H9 (cell line): ENCODE measurements around the gene NCAM2. TPM values are rescaled to one million over a fixed set of nuclear protein-coding genes. Genes with fewer than 3 reads are reported as not detected.

Experiments
- DNase-seq: peaks from one replicate; pipeline ENCODE4 v3.0.0-alpha.2; 2017
- H2AFZ ChIP-seq: one replicate; pipeline ENCODE4 v1.6.1; 2013; ENCODE audit warnings: mild to moderate bottlenecking, low read length, control low read depth, moderate library complexity
- H2AK5ac ChIP-seq: 2 replicates; pipeline ENCODE4 v1.6.1; 2013; ENCODE audit warnings: low read length, control low read depth, mixed read lengths; ENCODE audit not compliant: insufficient read length
- H2BK120ac ChIP-seq: one replicate; pipeline ENCODE4 v1.6.1; 2013; ENCODE audit warnings: low read depth, mild to moderate bottlenecking, low read length, control low read depth, inconsistent platforms; ENCODE audit not compliant: poor library complexity, severe bottlenecking
- H2BK12ac ChIP-seq: 2 replicates; pipeline ENCODE4 v1.6.1; 2013; ENCODE audit warnings: low read length, control low read depth, mixed read lengths, low read depth; ENCODE audit not compliant: insufficient read length
- H2BK15ac ChIP-seq: 2 replicates; pipeline ENCODE4 v1.6.1; 2013; ENCODE audit warnings: low read depth, low read length, control low read depth
- H2BK20ac ChIP-seq: one replicate; pipeline ENCODE4 v1.6.1; 2013; ENCODE audit warnings: low read depth, mild to moderate bottlenecking, low read length, control low read depth, inconsistent platforms; ENCODE audit not compliant: poor library complexity, severe bottlenecking
- H2BK5ac ChIP-seq: 2 replicates; pipeline ENCODE4 v1.6.1; 2013; ENCODE audit warnings: low read length, control low read depth, mixed read lengths; ENCODE audit not compliant: insufficient read length
- H3K14ac ChIP-seq: 2 replicates; pipeline ENCODE4 v1.6.1; 2013; ENCODE audit warnings: low read length, control low read depth; ENCODE audit not compliant: insufficient read depth
- H3K18ac ChIP-seq: 2 replicates; pipeline ENCODE4 v1.6.1; 2013; ENCODE audit warnings: low read depth, mild to moderate bottlenecking, mixed read lengths, low read length, control low read depth; ENCODE audit not compliant: insufficient read length
- H3K23ac ChIP-seq: 2 replicates; pipeline ENCODE4 v1.6.1; 2013; ENCODE audit warnings: low read length, control low read depth, mixed read lengths, low read depth; ENCODE audit not compliant: insufficient read length
- H3K23me2 ChIP-seq: 2 replicates; pipeline ENCODE4 v1.6.1; 2013; ENCODE audit warnings: low read depth, mild to moderate bottlenecking, mixed read lengths, low read length, control low read depth; ENCODE audit not compliant: insufficient read length, poor library complexity, severe bottlenecking
- H3K27ac ChIP-seq: 2 replicates; pipeline ENCODE4 v1.5.1; 2013; ENCODE audit warnings: low read length, control low read depth, mixed read lengths, low read depth; ENCODE audit not compliant: insufficient read length
- H3K27me3 ChIP-seq: 2 replicates; pipeline ENCODE4 v1.6.1; 2013; ENCODE audit warnings: low read length, control low read depth, inconsistent platforms; ENCODE audit not compliant: insufficient read depth
- H3K4ac ChIP-seq: 2 replicates; pipeline ENCODE4 v1.6.1; 2013; ENCODE audit warnings: low read depth, mild to moderate bottlenecking, control low read depth, inconsistent platforms, low read length, moderate library complexity
- H3K4me1 ChIP-seq: 2 replicates; pipeline ENCODE4 v1.6.1; 2013; ENCODE audit warnings: low read length, control low read depth, inconsistent platforms; ENCODE audit not compliant: insufficient read depth
- H3K4me2 ChIP-seq: 2 replicates; pipeline ENCODE4 v1.6.1; 2013; ENCODE audit warnings: low read length, control low read depth, mixed read lengths; ENCODE audit not compliant: insufficient read length, insufficient read depth
- H3K56ac ChIP-seq: 2 replicates; pipeline ENCODE4 v1.6.1; 2013; ENCODE audit warnings: low read depth, mild to moderate bottlenecking, mixed read lengths, low read length, control low read depth; ENCODE audit not compliant: insufficient read length
- H3K79me1 ChIP-seq: 2 replicates; pipeline ENCODE4 v1.6.1; 2013; ENCODE audit warnings: low read depth, mild to moderate bottlenecking, moderate library complexity, low read length, control low read depth, inconsistent platforms; ENCODE audit not compliant: insufficient read depth, poor library complexity, severe bottlenecking
- H3K79me2 ChIP-seq: 2 replicates; pipeline ENCODE4 v1.6.1; 2013; ENCODE audit warnings: low read length, control low read depth, inconsistent platforms; ENCODE audit not compliant: insufficient read depth
- H3K9ac ChIP-seq: 2 replicates; pipeline ENCODE4 v1.6.1; 2013; ENCODE audit warnings: low read length, control low read depth, mixed read lengths; ENCODE audit not compliant: insufficient read length; ENCODE audit errors: extremely low read depth
- H3K9me3 ChIP-seq: one replicate; pipeline ENCODE4 v1.6.1; 2013; ENCODE audit warnings: low read depth, low read length, inconsistent platforms; ENCODE audit not compliant: control insufficient read depth
- H3T11ph ChIP-seq: one replicate; pipeline ENCODE4 v1.6.1; 2013; ENCODE audit warnings: mild to moderate bottlenecking, low read length, control low read depth, inconsistent platforms
- H4K20me1 ChIP-seq: one replicate; pipeline ENCODE4 v1.6.1; 2013; ENCODE audit not compliant: control insufficient read depth, insufficient read length, insufficient read depth
- H4K5ac ChIP-seq: 2 replicates; pipeline ENCODE4 v1.6.1; 2013; ENCODE audit warnings: low read depth, mild to moderate bottlenecking, mixed read lengths, low read length, control low read depth; ENCODE audit not compliant: insufficient read length
- H4K8ac ChIP-seq: replicated peaks from 2 replicates; pipeline ENCODE4 v1.6.1; 2013; ENCODE audit warnings: low read length, control low read depth, mixed read lengths, low read depth; ENCODE audit not compliant: insufficient read length
- H4K91ac ChIP-seq: 2 replicates; pipeline ENCODE4 v1.6.1; 2013; ENCODE audit warnings: low read depth, mild to moderate bottlenecking, moderate library complexity, mixed read lengths, low read length, control low read depth; ENCODE audit not compliant: insufficient read length
- H3K27ac Mint-ChIP-seq, 3 experiments: 2 replicates in 2 of 3; 3 replicates in 1 of 3; pipeline ENCODE4 v1.8.0; 2020 to 2021; ENCODE audit warnings: mixed read lengths in 3 of 3, mild to moderate bottlenecking in 1 of 3, moderate library complexity in 1 of 3
- H3K27me3 Mint-ChIP-seq: 2 replicates; pipeline ENCODE4 v1.8.0; 2021; ENCODE audit warnings: low read depth, mild to moderate bottlenecking, moderate library complexity, mixed read lengths
- H3K36me3 Mint-ChIP-seq, 3 experiments: 2 replicates in 2 of 3; 3 replicates in 1 of 3; pipeline ENCODE4 v1.8.0; 2020 to 2021; ENCODE audit warnings: low read depth in 3 of 3, mixed read lengths in 3 of 3; ENCODE audit not compliant: insufficient read depth in 1 of 3
- H3K4me1 Mint-ChIP-seq, 2 experiments: 2 replicates each; pipeline ENCODE4 v1.8.0; 2020; ENCODE audit warnings: mixed read lengths in 2 of 2
- H3K4me3 Mint-ChIP-seq, 2 experiments: 2 replicates in 1 of 2; 3 replicates in 1 of 2; pipeline ENCODE4 v1.8.0; 2020 to 2021; ENCODE audit warnings: mild to moderate bottlenecking in 2 of 2, mixed read lengths in 2 of 2, moderate library complexity in 1 of 2
- H3K9me3 Mint-ChIP-seq, 2 experiments: 2 replicates in 1 of 2; 3 replicates in 1 of 2; pipeline ENCODE4 v1.8.0; 2020; ENCODE audit warnings: mild to moderate bottlenecking in 2 of 2, mixed read lengths in 2 of 2, moderate library complexity in 1 of 2
- WGBS: extraction: QIAGEN DNeasy Blood & Tissue Kit; methylation state at CpG from one replicate; pipeline ENCODE4 v1.1.7; 2013; ENCODE audit warnings: missing lambda C conversion rate, low lambda C conversion rate, mixed read lengths; ENCODE audit not compliant: insufficient read length; ENCODE audit errors: extremely low coverage; 5-methylcytosine and 5-hydroxymethylcytosine counted together
- total RNA-seq: library from RNA; stranded (reverse); gene quantifications from 2 replicates; pipeline ENCODE4 v1.2.1, GENCODE V29; 2021
- TF ChIP-seq, protein P1 (sequence below): fragments of 200-600 bp; sonication (generic); conservative IDR thresholded peaks from 3 replicates; pipeline ENCODE4 v1.8.0; 2021; ENCODE audit warnings: antibody characterized with exemption, mild to moderate bottlenecking

NCAM2 gene
- total RNA-seq, 1 experiment from 2014 or later = 2.2 TPM

DNA sequence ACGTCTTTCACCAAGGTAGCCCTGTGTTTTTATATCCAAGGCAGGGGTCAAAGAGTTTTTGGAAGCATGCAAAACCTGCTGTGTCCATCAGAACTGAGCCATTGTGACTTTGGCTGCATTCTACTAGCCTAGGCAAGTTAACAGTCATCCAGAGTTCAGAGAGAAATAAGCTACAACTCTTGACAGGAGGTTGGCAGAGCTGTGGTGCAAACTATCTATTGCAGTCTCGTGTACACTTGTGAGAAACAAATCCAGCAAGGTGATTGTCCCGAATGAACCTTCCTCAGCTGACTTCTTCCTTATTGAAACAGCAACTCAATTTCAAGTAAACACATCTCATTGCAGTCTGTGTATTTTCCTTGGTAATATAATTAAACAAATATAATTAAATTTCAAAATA lies 124.5 kb downstream of the NCAM2 start:
- no peak overlapping the region for H3K23ac ChIP-seq
- no peak overlapping the region for H3K18ac ChIP-seq
- H3K9ac ChIP-seq = no peak overlapping the region
- H3K4me1 ChIP-seq = no peaks in the 10 kb centered on the region
- H2AK5ac ChIP-seq = no peak overlapping the region
- no peak overlapping the region for H2BK120ac ChIP-seq
- H3K79me2 ChIP-seq = no peaks in the 10 kb centered on the region
- H3K4me1 Mint-ChIP-seq = no peaks in the 10 kb centered on the region
- no CpG with 5 or more reads among the region's 3 CpGs for WGBS
- TF ChIP-seq, protein P1, sequence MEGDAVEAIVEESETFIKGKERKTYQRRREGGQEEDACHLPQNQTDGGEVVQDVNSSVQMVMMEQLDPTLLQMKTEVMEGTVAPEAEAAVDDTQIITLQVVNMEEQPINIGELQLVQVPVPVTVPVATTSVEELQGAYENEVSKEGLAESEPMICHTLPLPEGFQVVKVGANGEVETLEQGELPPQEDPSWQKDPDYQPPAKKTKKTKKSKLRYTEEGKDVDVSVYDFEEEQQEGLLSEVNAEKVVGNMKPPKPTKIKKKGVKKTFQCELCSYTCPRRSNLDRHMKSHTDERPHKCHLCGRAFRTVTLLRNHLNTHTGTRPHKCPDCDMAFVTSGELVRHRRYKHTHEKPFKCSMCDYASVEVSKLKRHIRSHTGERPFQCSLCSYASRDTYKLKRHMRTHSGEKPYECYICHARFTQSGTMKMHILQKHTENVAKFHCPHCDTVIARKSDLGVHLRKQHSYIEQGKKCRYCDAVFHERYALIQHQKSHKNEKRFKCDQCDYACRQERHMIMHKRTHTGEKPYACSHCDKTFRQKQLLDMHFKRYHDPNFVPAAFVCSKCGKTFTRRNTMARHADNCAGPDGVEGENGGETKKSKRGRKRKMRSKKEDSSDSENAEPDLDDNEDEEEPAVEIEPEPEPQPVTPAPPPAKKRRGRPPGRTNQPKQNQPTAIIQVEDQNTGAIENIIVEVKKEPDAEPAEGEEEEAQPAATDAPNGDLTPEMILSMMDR = no peak
- no peaks in the 10 kb centered on the region for H3K27me3 Mint-ChIP-seq
- H2BK5ac ChIP-seq = no peak overlapping the region
- no peaks in the 10 kb centered on the region for H3K23me2 ChIP-seq
- no peaks in the 10 kb centered on the region for H3K36me3 Mint-ChIP-seq
- H3K27ac ChIP-seq = no peak overlapping the region
- H3K4ac ChIP-seq = no peak overlapping the region
- no peak overlapping the region for H2AFZ ChIP-seq
- H3K27me3 ChIP-seq = no peaks in the 10 kb centered on the region
- no peak overlapping the region for H2BK15ac ChIP-seq
- no peaks in the 10 kb centered on the region for H3K9me3 Mint-ChIP-seq
- H4K5ac ChIP-seq = no peak overlapping the region
- H4K91ac ChIP-seq = no peak overlapping the region
- no peak overlapping the region for H2BK12ac ChIP-seq
- H2BK20ac ChIP-seq = no peak overlapping the region
- H3K56ac ChIP-seq = no peak overlapping the region
- no peak overlapping the region for H3K27ac Mint-ChIP-seq
- H3K4me3 Mint-ChIP-seq = no peak overlapping the region
- no peak for DNase-seq
- no peak overlapping the region for H4K8ac ChIP-seq
- no peaks in the 10 kb centered on the region for H3K9me3 ChIP-seq
- H3T11ph ChIP-seq = no peak overlapping the region
- H3K79me1 ChIP-seq = no peaks in the 10 kb centered on the region
- H3K4me2 ChIP-seq = no peak overlapping the region
- H4K20me1 ChIP-seq = no peaks in the 10 kb centered on the region
- no peak overlapping the region for H3K14ac ChIP-seq
